ENCODE data around the gene TYK2.

TYK2 gene

GRCh38 chr19:10321874-10322835, 58.2 kb downstream of the TYK2 start:
- peaks cover 32 to 62% (median 56%) of the 10 kb centered on the region in 10 experiments for H3K4me1 ChIP-seq
- no peak for TF ChIP-seq Cebpa-rat (IDR thresholded peaks at IDR 0.05)
- H4K20me1 ChIP-seq: peaks cover 0 to 96% (median 73%) of the 10 kb centered on the region in 11 experiments; a peak in 21 of 22 replicates
- peak overlapping the region in 2 of 10 experiments; percentile 8 to 22; a peak in 1 of 20 replicates for H3K4me3 ChIP-seq
- peak overlapping the region in 8 of 11 experiments; percentile 41 to 71 (median 53); a peak in 11 of 22 replicates for H3K9ac ChIP-seq
- H3K36me3 ChIP-seq: peaks cover 77 to 100% (median 92%) of the 10 kb centered on the region in 11 experiments
- peak overlapping the region in 10 of 11 experiments; percentile 74 to 95 (median 87); a peak in 17 of 22 replicates for H3K4me2 ChIP-seq
- H3K27me3 ChIP-seq: no peaks in the 10 kb centered on the region
- H3K27ac ChIP-seq: peak overlapping the region in 9 of 11 experiments; percentile 17 to 77 (median 64); a peak in 14 of 22 replicates
- no peaks in the 10 kb centered on the region for H3K9me3 ChIP-seq (replicated peaks in 1 of 11)

- no peak for TF ChIP-seq Cebpa-rat (IDR thresholded peaks at IDR 0.05)
- no peak overlapping the region for H3K4me3 ChIP-seq
- H3K4me2 ChIP-seq: peak overlapping the region in 2 of 11 experiments; percentile 87 to 91; a peak in 1 of 22 replicates
- peak overlapping the region in 3 of 11 experiments; percentile 13 to 71 (median 44); a peak in 6 of 22 replicates for H3K9ac ChIP-seq
- H4K20me1 ChIP-seq: peaks cover 0 to 96% (median 70%) of the 10 kb centered on the region in 11 experiments; a peak in 21 of 22 replicates
- H3K36me3 ChIP-seq: peaks cover 78 to 100% (median 95%) of the 10 kb centered on the region in 11 experiments
- H3K27me3 ChIP-seq: no peaks in the 10 kb centered on the region
- peak overlapping the region in 3 of 11 experiments; percentile 7 to 55 (median 25); a peak in 3 of 22 replicates for H3K27ac ChIP-seq
- H3K9me3 ChIP-seq (replicated peaks in 1 of 11): no peaks in the 10 kb centered on the region
- peaks cover 24 to 57% (median 49%) of the 10 kb centered on the region in 10 experiments for H3K4me1 ChIP-seq
Measured at GRCh38 chr19:10321417-10321797, 59.0 kb downstream of the TYK2 start.

GRCh38 chr19:10320602-10321416, 59.6 kb downstream of the TYK2 start:
- peak overlapping the region in 5 of 11 experiments; percentile 13 to 71 (median 18); a peak in 6 of 22 replicates for H3K9ac ChIP-seq
- no peak overlapping the region for H3K4me2 ChIP-seq
- peaks cover 24 to 56% (median 47%) of the 10 kb centered on the region in 10 experiments for H3K4me1 ChIP-seq
- no peak overlapping the region for H3K4me3 ChIP-seq
- peaks cover 75 to 100% (median 93%) of the 10 kb centered on the region in 11 experiments for H3K36me3 ChIP-seq
- no peaks in the 10 kb centered on the region for H3K27me3 ChIP-seq
- peaks cover 0 to 95% (median 65%) of the 10 kb centered on the region in 11 experiments; a peak in 21 of 22 replicates for H4K20me1 ChIP-seq
- peak overlapping the region in 3 of 11 experiments; percentile 25 to 55 (median 26); a peak in 5 of 22 replicates for H3K27ac ChIP-seq
- no peak for TF ChIP-seq Cebpa-rat (IDR thresholded peaks at IDR 0.05)
- no peaks in the 10 kb centered on the region for H3K9me3 ChIP-seq (replicated peaks in 1 of 11)

- peaks cover 0 to 77% (median 47%) of the 10 kb centered on the region in 11 experiments; a peak in 20 of 22 replicates for H4K20me1 ChIP-seq
- TF ChIP-seq Cebpa-rat (IDR thresholded peaks at IDR 0.05): no peak
- peaks cover 57 to 82% (median 75%) of the 10 kb centered on the region in 11 experiments for H3K36me3 ChIP-seq
- no peaks in the 10 kb centered on the region for H3K27me3 ChIP-seq
- no peak overlapping the region for H3K27ac ChIP-seq
- peaks cover 31 to 52% (median 42%) of the 10 kb centered on the region in 10 experiments for H3K4me1 ChIP-seq
- no peak overlapping the region for H3K4me3 ChIP-seq
- H3K4me2 ChIP-seq: no peak overlapping the region
- no peak overlapping the region for H3K9ac ChIP-seq
- no peaks in the 10 kb centered on the region for H3K9me3 ChIP-seq (replicated peaks in 1 of 11)
Measured at GRCh38 chr19:10318807-10319682, 61.3 kb downstream of the TYK2 start.

- Histone ChIP-seq H3K4me3 (no peak overlapping the region), H3K36me3 (peaks cover 57 to 74% (median 67%) of the 10 kb centered on the region in 11 experiments), H3K27ac (no peak overlapping the region), H3K9me3 (replicated peaks in 1 of 11) (no peaks in the 10 kb centered on the region), H3K9ac (no peak overlapping the region), H3K4me2 (no peak overlapping the region), H3K27me3 (no peaks in the 10 kb centered on the region), H4K20me1 (peaks cover 0 to 66% (median 36%) of the 10 kb centered on the region in 11 experiments; a peak in 18 of 22 replicates), H3K4me1 (peaks cover 20 to 41% (median 31%) of the 10 kb centered on the region in 10 experiments)
- no peak for TF ChIP-seq Cebpa-rat (IDR thresholded peaks at IDR 0.05)
Measured at GRCh38 chr19:10317857-10318462, 62.4 kb downstream of the TYK2 start.

GRCh38 chr19:10317045-10317856, 63.1 kb downstream of the TYK2 start:
- Histone ChIP-seq H3K9me3 (replicated peaks in 1 of 11) (no peaks in the 10 kb centered on the region), H3K36me3 (peaks cover 54 to 70% (median 60%) of the 10 kb centered on the region in 11 experiments), H3K27me3 (no peaks in the 10 kb centered on the region), H3K4me3 (no peak overlapping the region), H3K9ac (no peak overlapping the region; a peak in 1 of 22 replicates), H3K4me1 (peaks cover 17 to 34% (median 24%) of the 10 kb centered on the region in 10 experiments), H3K27ac (no peak overlapping the region), H4K20me1 (peaks cover 0 to 59% (median 29%) of the 10 kb centered on the region in 11 experiments; a peak in 17 of 22 replicates), H3K4me2 (no peak overlapping the region)
- TF ChIP-seq Cebpa-rat (IDR thresholded peaks at IDR 0.05): no peak

Data from BLaER1 treated with 17β-estradiol and CSF1 and Interleukin-3, amounts not matched to agents 10 nM and 100 nM (cell line).